Measurements from ENCODE around the gene PAPPA2.
"Not testable (repeated sequence)": the region's sequence is repeated elsewhere in the genome, so short reads cannot be mapped to it uniquely, and the experiment has no call there.

Gene PAPPA2

GRCh38 chr1:176609556-176610408, 146.8 kb downstream of the PAPPA2 start:
- DNase-seq (ENCODE audit: low spot score) = no peak

DNA sequence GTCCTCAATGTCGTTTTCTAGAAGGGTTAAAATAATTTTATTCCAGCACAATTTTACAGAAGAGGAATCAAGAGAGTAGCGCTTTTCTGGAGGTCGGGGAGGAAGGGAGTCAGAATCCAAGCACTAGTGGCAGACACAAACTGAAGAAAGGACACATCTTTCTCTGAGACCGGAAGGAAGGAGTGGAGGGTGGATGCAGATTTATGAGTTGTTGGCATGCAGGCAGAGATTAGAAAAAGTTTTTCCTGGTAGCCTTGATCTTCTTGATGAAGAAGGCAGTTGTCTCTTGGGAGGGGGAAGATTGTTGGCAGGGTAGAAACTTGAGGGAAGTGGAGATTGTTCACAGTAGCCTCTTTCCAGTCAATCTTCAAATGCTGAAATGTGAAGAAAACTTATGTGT, 149.8 kb downstream of the PAPPA2 start:
- DNase-seq (ENCODE audit: low spot score) = no peak

DNA sequence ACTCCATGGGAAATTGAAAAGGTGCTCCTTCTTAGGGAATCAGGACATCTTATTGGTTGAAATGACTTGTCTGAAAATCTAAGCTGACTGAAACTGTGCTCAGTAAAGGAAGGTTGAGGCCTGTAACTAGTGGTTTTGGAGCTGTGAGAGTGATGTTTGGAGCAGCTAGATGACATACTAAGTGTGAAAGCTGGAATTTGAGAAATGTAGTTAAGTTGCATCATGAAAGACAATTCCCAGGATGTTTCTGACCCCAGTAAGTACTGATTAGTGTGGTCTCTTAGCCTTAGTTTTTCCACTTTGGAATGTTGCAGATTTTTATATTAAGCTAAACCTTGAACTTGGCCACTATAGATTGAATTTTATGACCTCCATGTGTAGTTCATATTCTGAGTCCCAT, 154.9 kb downstream of the PAPPA2 start:
- peak; percentile 53 for DNase-seq (ENCODE audit: low spot score)

GRCh38 chr1:176619261-176619660, 156.3 kb downstream of the PAPPA2 start:
- no peak for DNase-seq (ENCODE audit: low spot score)

DNA sequence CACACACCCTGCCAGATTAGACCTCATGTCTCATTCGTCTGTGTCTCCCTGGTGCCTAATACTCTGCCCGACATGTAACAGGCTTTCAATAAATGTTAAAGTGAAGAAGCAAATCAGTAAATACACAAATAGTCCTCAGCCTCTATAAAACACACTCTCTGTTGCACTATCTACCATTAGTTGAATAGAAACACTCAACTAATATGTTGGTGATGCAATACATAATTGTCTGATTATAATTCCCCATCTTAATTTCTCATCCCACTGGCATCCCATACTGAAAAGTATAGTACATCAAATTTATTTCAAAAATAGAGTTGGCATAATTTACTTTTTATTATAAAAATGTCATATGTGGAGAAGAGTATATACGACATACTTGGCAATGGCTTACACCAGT, 162.4 kb downstream of the PAPPA2 start:
- DNase-seq (ENCODE audit: low spot score) = no peak

DNA sequence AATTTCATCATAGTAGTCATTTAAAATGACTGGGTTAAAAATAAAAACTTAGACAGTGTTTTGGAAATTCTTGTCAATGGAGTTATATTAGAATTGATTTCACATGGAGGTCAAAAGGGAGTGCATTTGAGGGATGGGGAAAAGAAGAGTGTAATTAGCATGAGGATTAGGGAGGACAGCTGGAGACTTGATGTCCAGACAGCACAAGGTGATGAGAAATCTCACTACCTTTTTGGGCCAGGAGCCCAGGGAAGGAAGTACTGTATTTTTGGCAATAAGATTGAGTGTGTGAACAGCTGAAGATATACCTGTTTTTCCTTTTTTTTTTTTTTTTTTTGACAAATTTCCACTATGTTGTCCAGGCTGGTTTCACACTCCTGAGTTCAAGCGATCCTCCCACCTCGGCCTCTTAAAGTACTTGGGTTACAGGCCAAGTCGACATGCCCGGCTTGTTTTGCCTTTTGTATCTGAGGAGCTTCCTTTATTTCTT, 163.6 kb downstream of the PAPPA2 start:
- no peak for DNase-seq (ENCODE audit: low spot score)

DNA sequence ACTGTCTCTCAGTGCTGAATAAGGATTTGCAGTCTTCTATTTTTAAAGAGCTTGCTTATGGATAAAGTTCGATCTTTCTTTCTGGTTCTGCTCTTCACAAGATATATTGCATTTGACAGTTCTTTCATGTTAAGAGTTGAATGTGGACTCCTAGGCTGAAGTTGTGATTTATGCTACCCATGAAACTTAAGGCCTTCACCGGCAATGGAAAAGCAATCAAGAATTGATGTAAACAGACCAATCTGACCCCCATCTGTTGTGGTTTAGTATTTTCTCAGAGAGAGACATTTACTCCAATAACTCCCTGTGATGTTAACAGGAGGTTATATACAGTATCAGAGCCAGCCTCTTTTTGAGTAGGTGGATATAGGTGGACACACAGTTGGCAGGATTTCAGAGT, 165.8 kb downstream of the PAPPA2 start:
- no peak for DNase-seq (ENCODE audit: low spot score)

DNA sequence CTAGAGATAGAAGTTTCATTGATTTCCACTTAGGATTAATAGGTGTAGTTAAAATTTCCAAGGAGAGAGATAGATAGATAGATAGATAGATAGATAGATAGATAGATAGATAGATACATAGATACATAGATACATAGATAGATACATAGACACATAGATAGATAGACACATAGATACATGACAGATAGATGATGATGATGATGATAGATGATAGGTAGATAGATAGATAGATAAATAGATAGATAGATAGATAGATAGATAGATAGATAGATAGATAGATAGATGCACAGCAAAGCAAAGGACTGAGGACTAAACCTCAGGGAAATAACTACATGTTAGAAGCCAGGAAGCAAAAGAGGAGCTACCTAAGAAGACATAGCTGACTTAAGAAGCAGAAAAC, 171.8 kb downstream of the PAPPA2 start:
- DNase-seq (ENCODE audit: low spot score) = not testable (repeated sequence)

DNA sequence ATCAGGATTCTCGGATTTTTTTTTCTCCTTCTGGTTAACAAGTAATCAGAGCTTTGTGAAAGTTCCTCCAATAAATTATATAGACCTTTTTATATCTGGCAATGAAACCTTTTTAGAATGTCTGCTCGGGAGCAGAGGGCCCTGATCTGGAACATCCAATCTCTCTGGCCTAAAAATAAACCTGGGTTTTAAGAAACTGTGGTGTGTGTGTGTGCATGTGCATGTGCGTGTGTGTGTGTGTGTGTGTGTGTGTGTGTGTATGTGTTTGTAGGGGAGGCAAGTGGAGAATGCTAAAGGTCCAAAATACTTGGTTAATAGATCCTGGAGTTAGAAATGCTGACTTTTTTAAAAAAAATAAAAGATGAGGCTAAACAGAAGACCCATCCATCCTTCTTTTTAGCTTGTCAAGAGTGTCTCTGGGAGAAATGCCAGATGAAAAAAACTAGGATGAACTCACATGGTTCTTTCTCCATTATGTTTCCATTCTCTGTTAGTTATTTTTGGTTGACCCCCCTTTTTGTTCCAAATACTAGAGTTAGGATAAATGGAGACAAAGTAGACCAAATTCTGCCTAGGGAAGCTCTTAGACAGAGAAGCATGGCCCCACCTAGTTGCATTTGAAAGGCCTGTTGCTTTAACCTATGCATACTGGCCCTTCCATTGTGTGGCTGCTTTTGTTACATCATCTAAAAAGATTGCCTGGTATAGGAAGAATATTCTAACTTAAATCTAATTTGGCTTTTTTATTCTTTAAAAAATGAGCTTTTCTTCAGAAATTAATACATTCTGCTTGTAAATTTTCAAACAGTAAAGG, 175.9 kb downstream of the PAPPA2 start:
- DNase-seq (ENCODE audit: low spot score) = no peak

GRCh38 chr1:176643536-176643935, 180.6 kb downstream of the PAPPA2 start:
- peak; percentile 39 for DNase-seq (ENCODE audit: low spot score)

GRCh38 chr1:176648556-176648955, 185.6 kb downstream of the PAPPA2 start:
- no peak for DNase-seq (ENCODE audit: low spot score)

GRCh38 chr1:176656257-176656995, 193.5 kb downstream of the PAPPA2 start:
- peak; percentile 73 for DNase-seq (ENCODE audit: low spot score)

GRCh38 chr1:176669782-176670181, 206.8 kb downstream of the PAPPA2 start:
- no peak for DNase-seq (ENCODE audit: low spot score)

DNA sequence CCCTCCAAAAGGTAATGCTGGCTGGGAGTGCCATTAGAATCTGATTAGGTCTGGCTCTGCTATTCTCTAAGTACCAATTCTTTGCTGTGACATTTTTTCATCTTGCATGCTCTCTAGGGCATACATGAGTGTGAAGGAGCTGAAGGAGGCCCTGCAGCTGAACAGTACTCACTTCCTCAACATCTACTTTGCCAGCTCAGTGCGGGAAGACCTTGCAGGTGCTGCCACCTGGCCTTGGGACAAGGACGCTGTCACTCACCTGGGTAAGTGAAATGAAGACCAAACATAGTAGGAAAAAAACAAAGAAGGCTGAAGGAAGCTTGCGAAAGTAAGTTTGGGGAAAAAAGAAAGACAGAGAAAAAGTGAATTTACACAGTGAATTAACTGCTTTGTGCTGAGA, 207.9 kb downstream of the PAPPA2 start:
- no peak for DNase-seq (ENCODE audit: low spot score)

DNA sequence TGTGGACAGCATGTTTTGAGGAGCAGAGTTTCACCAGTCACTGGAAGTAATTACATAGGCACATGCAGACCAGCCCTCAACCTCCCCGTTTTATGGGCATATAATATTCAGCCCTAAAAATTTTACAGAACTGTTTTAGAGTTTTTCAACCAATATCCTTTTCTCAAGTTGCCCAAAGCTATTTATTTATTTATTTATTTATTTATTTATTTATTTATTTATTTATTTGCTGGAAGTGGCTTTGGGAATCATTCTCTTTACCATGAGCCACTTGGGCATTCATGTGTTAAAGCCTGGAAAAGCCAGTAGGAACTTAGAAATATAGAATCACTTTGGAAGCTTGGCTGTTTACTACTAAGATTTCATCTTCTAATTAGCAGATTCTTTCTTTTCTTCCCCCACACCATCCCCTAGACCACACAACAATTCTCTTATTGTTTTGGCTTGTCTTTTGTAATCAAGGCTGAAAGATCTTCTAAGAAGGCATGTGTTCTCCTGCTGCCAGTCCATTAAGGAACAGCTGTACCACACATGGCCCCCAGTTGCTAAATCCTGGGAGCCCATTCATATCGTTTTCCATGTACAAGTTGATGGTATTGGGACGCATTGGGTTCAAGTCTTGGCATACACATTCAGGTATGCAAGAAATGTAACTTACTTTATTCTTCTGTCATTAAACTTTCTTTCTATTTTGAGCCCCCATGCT, 220.0 kb downstream of the PAPPA2 start:
- no peak for DNase-seq (ENCODE audit: low spot score)

DNA sequence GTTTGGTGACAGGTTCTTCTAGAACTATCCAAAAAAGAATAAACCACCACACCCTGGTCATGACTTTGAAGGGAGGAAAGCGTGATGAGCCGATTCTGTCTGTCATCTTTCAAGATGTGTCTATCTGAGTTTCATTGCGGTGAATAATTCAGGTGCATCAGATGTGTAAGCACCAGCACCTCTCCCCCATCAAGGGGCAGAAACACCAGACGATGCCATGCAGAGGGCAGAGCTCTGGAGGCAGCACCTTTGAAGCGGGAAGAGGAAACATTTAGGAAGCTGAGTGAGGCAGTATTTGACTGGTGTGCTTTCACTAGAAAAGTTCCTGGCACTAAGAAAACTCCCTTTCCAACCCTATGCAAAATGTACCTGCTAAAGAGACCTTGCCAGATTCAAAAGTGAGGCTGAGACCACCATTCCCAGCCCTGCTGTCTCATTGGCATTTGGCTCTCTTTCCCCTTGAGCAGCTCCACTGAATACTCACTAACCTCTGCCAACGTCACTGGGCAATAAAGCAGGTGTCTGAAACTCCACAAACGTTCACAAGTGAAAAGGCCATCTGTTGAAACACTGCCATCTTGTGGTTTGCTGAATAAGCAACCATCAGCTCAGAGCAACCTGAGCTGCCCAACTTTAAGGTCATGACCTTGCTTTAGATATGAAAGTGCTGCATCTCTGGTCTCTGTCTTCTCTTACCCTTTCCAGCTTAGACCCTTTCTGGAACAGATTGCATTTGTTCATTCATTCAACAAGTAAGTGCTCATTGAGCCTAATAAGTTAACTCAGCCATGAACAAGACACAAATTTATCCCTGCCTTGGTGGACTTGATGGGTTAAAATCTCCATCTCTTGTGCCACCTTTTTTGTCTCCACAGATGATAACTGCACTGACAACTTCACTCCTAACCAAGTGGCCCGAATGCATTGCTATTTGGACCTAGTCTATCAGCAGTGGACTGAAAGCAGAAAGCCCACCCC, 228.6 kb downstream of the PAPPA2 start:
- DNase-seq (ENCODE audit: low spot score) = peak; percentile 65

DNA sequence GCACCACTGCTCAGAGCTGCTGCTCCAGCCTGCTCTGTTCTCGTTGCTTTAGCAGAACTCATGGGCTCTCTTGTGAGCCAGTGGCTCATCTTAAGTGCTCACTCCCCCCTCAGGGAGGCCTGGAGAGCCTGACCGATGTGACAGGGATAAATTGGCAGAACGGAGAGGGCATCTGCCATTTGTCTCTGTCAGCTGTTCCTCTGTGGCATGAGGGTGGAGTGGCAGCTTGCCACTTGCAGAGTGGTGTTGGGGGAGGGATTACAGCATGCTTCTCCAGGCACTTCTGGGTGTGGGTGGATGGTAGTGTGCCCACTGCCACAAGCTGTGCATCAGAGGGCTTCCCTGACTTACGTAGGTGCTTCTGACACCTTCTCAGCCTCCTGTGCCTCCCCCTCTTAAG, 229.5 kb downstream of the PAPPA2 start:
- DNase-seq (ENCODE audit: low spot score) = no peak

DNA sequence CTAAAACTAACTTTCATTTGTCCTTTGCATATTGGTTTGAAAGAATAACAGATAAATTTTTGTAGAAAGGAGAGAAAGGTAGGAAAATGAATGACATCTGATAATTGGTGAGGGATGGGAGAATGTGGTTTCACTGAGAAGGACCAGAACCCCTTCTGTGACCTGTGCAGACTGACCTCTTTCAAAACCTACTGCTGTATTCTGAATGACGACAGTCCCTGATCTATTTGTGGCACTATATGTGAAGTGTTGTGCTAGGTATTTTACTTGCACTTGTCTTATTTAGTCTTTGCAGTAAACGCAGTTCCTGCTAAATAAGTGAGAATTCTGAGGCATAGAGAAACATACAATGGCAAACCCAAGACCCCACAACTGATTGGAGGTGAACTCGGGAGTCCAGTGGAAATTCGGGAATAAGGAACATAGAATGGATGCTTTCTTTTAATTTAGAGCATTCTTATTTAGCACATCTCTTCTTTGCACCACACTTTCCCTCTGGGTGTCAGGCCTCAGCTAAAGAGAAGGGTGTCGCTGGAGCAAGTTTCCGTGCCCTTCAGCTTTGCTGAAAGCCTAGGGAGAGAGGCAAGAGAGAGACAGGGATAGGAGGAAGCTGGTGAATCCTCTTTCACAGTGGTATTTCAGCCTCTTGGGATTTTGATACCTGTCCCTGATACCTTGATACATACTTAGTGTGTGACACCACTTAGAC, 230.2 kb downstream of the PAPPA2 start:
- no peak for DNase-seq (ENCODE audit: low spot score)

DNA sequence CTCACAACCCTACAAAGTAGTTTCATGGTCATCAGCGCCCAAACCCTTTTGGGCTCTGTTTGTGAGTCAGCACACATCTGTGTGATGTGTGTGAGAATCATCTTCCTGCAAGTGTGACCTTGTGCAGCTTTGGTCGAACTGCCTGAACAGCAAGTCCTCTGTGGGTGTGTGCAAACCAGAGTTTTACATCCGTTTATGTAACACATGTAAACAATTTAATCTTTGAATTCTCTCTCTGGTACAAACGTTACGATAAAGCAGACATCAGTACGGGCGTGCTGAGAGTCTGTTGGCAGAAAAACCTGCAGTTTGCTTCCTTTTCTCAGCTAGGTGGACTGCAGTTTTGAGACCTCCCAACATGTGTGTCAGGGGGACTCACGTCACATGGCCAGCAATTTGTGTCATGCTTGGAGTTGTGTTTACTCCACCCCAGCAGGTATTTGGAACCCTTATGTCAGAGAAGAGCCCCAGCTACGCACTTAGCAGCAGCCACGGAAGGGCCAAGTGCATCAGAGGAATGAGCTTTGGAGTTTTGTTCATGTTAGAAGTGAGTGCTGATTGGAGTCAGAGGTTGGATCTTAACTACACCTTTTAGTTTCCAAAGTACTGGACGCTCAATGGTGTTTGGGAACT, 230.8 kb downstream of the PAPPA2 start:
- no peak for DNase-seq (ENCODE audit: low spot score)

Measured in GM03348 (cell line).